Effector memory CD8-positive, alpha-beta T cell (primary cell): Measurements from ENCODE around the gene ZSWIM8.
"Not testable (repeated sequence)": the region's sequence is repeated elsewhere in the genome, so short reads cannot be mapped to it uniquely, and the experiment has no call there.

Experiments used
- ATAC-seq: fragments of 150-1000 bp; cut with Tn5 transposase; replicated peaks from 2 replicates; pipeline ENCODE4 v1.10.0; 2021; ENCODE audit warnings: mild to moderate bottlenecking, moderate library complexity
- DNase-seq, 3 experiments: peaks; one replicate each; pipeline ENCODE4 v3.0.0; 2021
- H3K27ac Mint-ChIP-seq, 2 donors: one replicate each; pipeline ENCODE4 v1.8.0; 2022; ENCODE audit warnings: mild to moderate bottlenecking in 2 of 2, mixed read lengths in 2 of 2, moderate library complexity in 2 of 2
- H3K27me3 Mint-ChIP-seq, 2 donors: one replicate each; pipeline ENCODE4 v1.8.0; 2022; ENCODE audit warnings: mixed read lengths in 2 of 2
- H3K36me3 Mint-ChIP-seq: one replicate; pipeline ENCODE4 v1.8.0; 2022; ENCODE audit warnings: mild to moderate bottlenecking, moderate library complexity, mixed read lengths; ENCODE audit not compliant: insufficient read depth
- H3K4me1 Mint-ChIP-seq, 2 donors: one replicate each; pipeline ENCODE4 v1.8.0; 2022; ENCODE audit warnings: low read depth in 2 of 2, mixed read lengths in 2 of 2
- H3K4me3 Mint-ChIP-seq, 2 donors: one replicate each; pipeline ENCODE4 v1.8.0; 2022; ENCODE audit warnings: mild to moderate bottlenecking in 2 of 2, mixed read lengths in 2 of 2, moderate library complexity in 2 of 2
- H3K9me3 Mint-ChIP-seq, 2 donors: one replicate each; pipeline ENCODE4 v1.8.0; 2022; ENCODE audit warnings: mixed read lengths in 2 of 2

Gene ZSWIM8

DNA sequence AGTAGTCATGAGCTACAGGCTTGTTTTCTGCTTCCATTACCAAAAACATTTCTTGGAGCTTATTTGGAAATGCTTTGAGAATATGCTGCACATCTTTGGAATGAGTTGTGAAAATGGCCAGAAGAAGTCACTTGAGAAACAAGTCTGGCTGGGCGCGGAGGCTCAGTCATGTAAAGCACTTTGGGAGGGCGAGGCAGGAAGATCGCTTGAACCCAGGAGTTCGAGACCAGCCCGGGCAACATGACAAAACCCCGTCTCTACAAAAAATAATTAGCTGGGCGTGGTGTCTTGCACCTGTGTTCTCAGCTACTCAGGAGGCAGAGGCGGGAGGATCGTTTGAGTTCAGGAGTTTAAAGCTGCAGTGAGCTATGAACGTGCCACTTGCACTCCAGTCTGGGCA is 4.4 kb upstream of the ZSWIM8 start:
- no peaks in the 10 kb centered on the region for H3K27me3 Mint-ChIP-seq
- no peak for DNase-seq
- peaks cover 62% of the 10 kb centered on the region for H3K36me3 Mint-ChIP-seq
- H3K4me1 Mint-ChIP-seq = peaks cover 37 to 46% of the 10 kb centered on the region in 2 donors
- no peak for ATAC-seq
- H3K9me3 Mint-ChIP-seq = no peaks in the 10 kb centered on the region
- H3K4me3 Mint-ChIP-seq = peak overlapping the region; percentile 93 to 98
- H3K27ac Mint-ChIP-seq = peak overlapping the region; percentile 96 to 97

DNA sequence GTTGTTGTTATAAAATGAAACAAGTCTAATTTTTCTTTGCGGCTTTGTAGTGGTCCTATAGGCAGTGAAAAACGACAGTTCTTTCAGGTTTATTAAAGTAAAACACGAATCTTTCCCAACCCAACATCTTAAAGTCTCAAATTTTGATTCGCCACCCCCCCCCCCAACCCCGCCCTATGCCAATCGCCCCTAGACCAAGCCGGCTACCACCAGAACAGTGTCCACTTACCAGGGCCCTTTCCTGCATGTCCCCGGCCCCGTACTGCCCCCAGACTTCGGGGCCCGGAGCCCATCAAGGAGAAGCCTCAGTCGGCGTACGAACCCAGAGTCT is 3.9 kb upstream of the ZSWIM8 start:
- Mint-ChIP-seq H3K27ac (peak overlapping the region; percentile 96 to 97), H3K4me1 (peaks cover 42 to 50% of the 10 kb centered on the region in 2 donors), H3K4me3 (peak overlapping the region; percentile 93 to 98), H3K9me3 (no peaks in the 10 kb centered on the region), H3K36me3 (peaks cover 63% of the 10 kb centered on the region), H3K27me3 (no peaks in the 10 kb centered on the region)
- DNase-seq = no peak
- no peak for ATAC-seq

DNA sequence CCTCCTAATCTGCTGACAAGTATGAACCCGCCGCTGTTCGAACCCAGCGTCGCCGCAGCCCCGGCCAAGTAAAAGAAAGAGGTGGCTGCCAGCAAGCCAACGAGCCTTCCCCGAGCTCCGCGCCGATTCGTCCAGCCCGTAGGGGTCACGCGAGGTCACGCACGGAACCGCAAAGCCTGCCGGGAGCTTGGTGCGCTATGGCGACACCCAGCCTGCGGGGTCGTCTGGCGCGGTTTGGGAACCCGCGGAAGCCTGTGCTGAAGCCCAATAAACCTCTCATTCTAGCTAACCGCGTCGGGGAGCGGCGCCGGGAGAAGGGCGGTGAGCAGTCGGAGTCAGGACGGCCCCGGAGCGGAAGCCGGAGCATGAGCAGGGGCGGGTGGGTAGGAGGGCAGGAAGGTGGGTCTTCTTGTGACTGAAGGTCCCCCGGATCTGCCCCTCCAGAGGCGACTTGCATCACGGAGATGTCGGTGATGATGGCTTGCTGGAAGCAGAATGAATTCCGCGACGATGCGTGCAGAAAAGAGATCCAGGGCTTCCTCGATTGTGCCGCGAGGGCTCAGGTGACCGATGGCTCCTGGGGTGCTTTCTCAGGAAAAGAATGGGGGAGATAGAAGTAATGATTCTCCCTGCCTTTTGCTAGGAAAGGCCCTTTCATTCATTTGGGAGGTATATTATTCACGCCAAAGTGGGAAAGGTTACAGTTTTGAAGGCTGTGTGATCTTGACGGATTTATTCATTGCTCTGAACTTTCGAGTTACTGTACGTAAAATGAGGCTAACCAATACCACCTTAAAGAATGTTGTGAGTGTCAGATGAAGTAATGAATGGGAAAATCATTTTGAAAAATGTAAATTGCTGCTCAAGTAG is 3.3 kb upstream of the ZSWIM8 start, which contains the start of gene CHCHD1:
CHCHD1 (plus strand) TSS at position 170 of the 870 bp plus-strand sequence; CDS start at position 198, 28 bp downstream.
- peak; percentile 89 to 91 (median 90) for DNase-seq
- Mint-ChIP-seq H3K4me3 (peak within 1 kb of the TSS; percentile 93 to 98), H3K9me3 (no peaks in the 10 kb centered on the region), H3K27me3 (no peaks in the 10 kb centered on the region), H3K27ac (peak within 1 kb of the TSS; percentile 96 to 97), H3K4me1 (peaks cover 40 to 49% of the 10 kb centered on the region in 2 donors), H3K36me3 (peaks cover 57% of the 10 kb centered on the region)
- peak; percentile 61 for ATAC-seq

DNA sequence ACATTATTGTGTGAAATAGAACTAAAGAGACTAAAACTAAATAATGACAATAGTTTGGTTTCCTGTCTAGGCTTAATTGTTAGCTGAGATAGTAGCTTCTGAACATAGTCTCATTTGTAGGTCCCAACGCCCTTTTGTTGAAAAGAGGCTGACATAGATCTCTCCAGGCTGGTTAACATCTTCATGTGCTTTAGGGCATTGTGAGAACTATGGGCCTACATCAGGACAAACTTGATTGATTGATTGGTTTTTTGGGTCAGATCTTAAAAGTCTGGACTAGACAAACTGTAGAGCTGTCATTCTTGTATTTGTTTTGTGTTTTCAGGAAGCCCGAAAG is 2.7 kb upstream of the ZSWIM8 start:
- Mint-ChIP-seq H3K4me1 (peaks cover 40 to 49% of the 10 kb centered on the region in 2 donors), H3K27ac (peak overlapping the region; percentile 96 to 97), H3K9me3 (no peaks in the 10 kb centered on the region), H3K27me3 (no peaks in the 10 kb centered on the region), H3K36me3 (peaks cover 51% of the 10 kb centered on the region), H3K4me3 (peak overlapping the region; percentile 93 to 98)
- no peak for ATAC-seq
- DNase-seq = no peak

DNA sequence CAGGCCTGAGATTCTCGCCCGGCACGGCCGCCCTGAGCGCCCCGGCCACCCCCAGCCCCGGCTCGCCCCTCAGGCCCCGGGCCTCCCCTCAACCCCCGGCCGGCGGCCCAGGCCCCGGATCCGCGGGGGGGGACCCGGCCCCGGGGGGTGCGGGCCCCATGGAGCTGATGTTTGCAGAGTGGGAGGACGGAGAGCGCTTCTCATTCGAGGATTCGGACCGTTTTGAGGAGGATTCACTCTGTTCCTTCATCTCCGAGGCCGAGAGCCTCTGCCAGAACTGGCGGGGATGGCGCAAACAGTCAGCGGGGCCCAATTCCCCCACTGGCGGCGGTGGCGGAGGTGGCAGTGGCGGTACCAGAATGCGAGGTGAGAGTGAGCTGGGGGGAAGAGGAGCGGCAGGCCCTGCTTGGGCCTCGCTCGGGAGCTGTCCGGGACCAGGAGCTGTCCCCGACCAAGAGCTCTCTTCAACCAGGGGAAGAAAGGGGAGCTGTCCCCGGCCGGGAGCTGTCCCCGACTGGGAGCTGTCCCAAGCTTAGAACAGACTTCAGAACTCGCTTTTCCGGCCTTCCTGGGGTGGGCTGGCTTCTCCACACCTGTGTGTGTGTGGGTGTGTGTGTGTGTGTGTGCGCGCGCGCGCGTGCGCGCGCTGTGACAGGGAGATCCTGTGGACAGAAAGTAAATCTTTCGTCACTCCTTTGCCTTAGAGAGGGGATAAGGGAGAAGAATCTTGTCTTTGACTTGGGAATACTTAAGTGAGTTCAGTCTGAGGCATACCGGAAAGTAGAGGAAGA is 510 bp downstream of the ZSWIM8 start:
- Mint-ChIP-seq H3K27ac (peak overlapping the region; percentile 89 to 94), H3K4me1 (peaks cover 36 to 39% of the 10 kb centered on the region in 2 donors), H3K36me3 (peaks cover 46% of the 10 kb centered on the region), H3K27me3 (no peaks in the 10 kb centered on the region), H3K9me3 (no peaks in the 10 kb centered on the region), H3K4me3 (peak overlapping the region; percentile 95 to 96)
- ATAC-seq (peak; percentile 22), DNase-seq (peak; percentile 45 to 56 (median 46))

DNA sequence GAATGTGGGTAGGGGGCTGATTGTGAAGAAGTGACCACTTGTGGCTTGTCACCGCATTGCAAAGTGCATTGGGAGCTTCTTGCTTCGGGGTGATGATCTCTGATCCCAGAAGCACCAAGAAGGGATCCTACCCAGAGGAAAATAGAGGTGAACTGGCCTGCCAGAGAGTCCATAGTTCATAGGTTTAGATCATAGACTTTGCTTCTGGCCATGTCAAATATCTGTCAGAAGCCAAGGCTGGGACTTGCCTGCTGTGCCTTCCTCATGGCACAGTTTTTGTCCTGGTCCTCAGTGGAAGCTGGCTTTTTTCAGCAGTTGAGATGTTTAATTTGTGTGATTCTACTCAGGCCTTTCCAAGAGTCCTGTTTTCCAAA is 1.1 kb downstream of the ZSWIM8 start:
- H3K9me3 Mint-ChIP-seq = no peaks in the 10 kb centered on the region
- DNase-seq (no peak), ATAC-seq (no peak)
- H3K27me3 Mint-ChIP-seq = no peaks in the 10 kb centered on the region
- H3K4me1 Mint-ChIP-seq = peaks cover 33 to 35% of the 10 kb centered on the region in 2 donors
- H3K36me3 Mint-ChIP-seq = peaks cover 52% of the 10 kb centered on the region
- H3K4me3 Mint-ChIP-seq = peak overlapping the region; percentile 95 to 96
- H3K27ac Mint-ChIP-seq = peak overlapping the region; percentile 89 to 94

DNA sequence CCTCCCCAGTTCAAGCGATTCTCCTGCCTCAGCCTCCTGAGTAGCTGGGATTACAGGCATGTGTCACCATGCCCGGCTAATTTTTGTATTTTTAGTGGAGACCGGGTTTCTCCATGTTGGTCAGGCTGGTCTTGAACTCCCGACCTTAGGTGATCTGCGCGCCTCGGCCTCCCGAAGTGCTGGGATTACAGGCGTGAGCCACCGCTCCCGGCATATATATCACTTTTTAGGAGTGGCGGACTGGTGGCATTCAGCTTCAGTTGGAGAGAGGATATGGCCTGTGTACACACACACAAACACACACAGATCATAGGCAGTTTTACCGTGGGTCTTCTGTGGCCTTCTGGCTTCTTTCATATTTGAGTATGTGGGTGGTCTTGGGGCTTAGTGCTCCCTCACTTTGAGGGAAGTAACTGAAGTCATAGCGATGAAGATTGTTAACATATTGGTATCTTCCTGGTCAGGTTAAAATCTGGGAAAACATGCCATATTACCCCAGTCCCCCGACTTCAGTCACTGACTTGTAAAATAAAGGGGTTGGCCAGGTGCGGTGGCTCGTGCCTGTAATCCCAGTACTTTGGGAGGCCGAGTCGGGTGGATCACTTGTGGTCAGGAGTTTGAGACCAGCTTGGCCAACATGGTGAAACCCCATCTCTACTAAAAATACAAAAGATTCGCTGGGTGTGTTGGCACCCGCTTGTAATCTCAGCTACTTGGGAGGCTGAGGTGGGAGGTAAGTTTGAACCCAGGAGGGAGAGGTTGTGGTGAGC is 1.8 kb downstream of the ZSWIM8 start:
- not testable (repeated sequence) for H3K9me3 Mint-ChIP-seq, DNase-seq, H3K27me3 Mint-ChIP-seq, ATAC-seq
- peaks cover 53% of the 10 kb centered on the region for H3K36me3 Mint-ChIP-seq
- H3K4me3 Mint-ChIP-seq = peak overlapping the region; percentile 95 to 96
- H3K4me1 Mint-ChIP-seq = peaks cover 26 to 28% of the 10 kb centered on the region in 2 donors
- peak overlapping the region in 1 of 2 donors; percentile 89 for H3K27ac Mint-ChIP-seq

DNA sequence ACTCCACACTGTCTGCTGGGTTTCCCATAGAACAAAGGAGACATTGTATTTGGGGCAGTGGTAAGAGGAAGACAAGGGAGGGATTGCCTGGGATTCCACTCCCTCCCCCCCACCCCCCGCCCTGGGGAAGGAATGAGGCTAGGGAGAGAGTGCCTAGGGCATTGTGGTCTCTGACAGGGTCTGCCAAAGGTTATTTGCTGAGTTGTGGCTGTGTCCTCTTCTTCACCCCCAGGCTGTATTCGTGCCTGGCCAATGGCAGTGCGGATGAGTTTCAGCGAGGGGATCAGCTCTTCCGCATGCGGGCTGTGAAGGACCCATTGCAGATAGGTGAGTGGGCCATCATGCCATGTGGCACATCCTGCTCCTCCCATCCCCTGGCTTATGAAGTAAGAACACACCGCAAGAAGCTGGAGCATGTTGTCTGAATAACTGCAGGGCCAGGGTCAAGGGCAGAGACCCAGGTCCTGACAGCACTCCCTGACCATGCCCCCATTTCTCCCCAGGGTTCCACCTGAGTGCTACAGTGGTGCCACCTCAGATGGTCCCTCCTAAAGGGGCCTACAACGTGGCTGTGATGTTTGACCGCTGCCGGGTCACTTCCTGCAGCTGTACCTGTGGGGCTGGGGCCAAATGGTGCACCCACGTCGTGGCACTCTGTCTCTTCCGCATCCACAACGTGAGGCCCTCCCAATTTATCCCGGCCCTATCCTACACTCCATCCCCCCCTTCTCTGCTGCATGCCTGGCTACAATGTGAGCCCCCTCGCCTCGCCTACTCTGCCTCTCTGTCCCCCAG is 3.7 kb downstream of the ZSWIM8 start:
- DNase-seq (no peak), ATAC-seq (no peak)
- peaks cover 19 to 22% of the 10 kb centered on the region in 2 donors for H3K4me1 Mint-ChIP-seq
- H3K4me3 Mint-ChIP-seq = no peak overlapping the region
- peak overlapping the region in 1 of 2 donors; percentile 44 for H3K27ac Mint-ChIP-seq
- no peaks in the 10 kb centered on the region for H3K9me3 Mint-ChIP-seq
- H3K27me3 Mint-ChIP-seq = no peaks in the 10 kb centered on the region
- H3K36me3 Mint-ChIP-seq = peaks cover 70% of the 10 kb centered on the region

DNA sequence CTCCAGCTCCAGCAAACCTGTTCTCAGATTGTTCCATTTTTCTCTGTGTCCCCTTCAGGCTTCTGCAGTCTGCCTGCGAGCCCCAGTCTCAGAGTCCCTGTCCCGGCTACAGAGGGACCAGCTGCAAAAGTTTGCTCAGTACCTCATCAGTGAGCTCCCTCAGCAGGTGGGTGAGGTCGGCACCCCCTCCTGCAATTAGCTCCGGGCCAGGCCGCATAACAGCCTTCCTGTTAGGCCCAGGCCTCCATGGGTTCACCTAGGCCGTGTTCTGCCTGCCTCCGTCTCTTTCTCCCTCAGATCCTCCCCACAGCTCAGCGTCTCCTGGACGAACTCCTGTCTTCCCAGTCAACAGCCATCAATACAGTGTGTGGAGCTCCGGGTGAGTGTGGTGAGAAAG is 4.3 kb downstream of the ZSWIM8 start:
- DNase-seq (no peak), ATAC-seq (no peak)
- Mint-ChIP-seq H3K27me3 (no peaks in the 10 kb centered on the region), H3K36me3 (peaks cover 72% of the 10 kb centered on the region), H3K4me1 (peaks cover 19 to 22% of the 10 kb centered on the region in 2 donors), H3K27ac (peak overlapping the region in 1 of 2 donors; percentile 44), H3K4me3 (no peak overlapping the region), H3K9me3 (no peaks in the 10 kb centered on the region)

DNA sequence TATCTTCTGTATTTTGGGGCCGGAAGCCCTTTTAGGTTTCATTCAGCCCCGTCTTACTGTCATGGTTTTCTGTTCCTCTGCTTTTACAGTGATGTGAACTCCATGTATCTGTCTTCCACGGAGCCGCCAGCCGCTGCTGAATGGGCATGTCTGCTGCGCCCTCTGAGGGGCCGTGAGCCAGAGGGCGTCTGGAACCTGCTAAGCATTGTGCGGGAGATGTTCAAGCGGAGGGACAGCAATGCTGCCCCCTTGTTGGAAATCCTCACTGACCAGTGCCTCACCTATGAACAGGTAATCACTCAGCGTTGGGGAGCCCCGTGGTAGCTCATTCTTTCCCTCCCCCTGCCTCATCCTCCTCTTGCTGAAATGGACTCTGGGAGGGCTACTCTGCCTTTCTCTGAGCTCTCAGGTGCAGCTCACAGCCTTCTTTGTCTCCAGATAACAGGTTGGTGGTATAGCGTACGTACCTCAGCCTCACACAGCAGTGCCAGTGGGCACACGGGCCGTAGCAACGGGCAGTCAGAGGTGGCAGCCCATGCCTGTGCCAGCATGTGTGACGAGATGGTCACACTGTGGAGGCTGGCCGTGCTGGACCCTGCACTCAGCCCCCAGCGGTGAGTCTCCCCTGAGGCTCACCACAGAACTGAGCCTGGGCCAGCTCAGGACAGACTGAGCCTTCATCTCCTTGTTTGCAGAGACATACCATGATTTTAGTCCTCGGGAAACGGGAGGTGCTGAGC is 5.7 kb downstream of the ZSWIM8 start:
- peaks cover 11 to 15% of the 10 kb centered on the region in 2 donors for H3K4me1 Mint-ChIP-seq
- ATAC-seq (no peak), DNase-seq (no peak)
- H3K27ac Mint-ChIP-seq = peak overlapping the region in 1 of 2 donors; percentile 28
- peaks cover 76% of the 10 kb centered on the region for H3K36me3 Mint-ChIP-seq
- no peaks in the 10 kb centered on the region for H3K27me3 Mint-ChIP-seq
- no peak overlapping the region for H3K4me3 Mint-ChIP-seq
- H3K9me3 Mint-ChIP-seq = no peaks in the 10 kb centered on the region

DNA sequence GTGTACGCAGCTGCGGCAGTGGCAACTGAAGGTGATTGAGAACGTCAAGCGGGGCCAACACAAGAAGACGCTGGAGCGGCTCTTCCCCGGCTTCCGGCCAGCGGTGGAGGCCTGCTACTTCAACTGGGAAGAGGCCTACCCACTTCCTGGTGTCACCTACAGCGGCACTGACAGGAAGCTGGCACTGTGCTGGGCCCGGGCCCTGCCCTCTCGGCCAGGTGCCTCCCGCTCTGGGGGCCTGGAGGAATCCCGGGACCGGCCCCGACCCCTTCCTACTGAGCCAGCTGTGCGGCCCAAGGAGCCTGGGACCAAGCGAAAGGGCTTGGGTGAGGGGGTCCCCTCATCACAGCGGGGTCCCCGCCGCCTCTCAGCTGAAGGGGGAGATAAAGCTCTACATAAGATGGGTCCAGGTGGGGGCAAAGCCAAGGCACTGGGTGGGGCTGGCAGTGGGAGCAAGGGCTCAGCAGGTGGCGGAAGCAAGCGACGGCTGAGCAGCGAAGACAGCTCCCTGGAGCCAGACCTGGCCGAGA is 6.5 kb downstream of the ZSWIM8 start:
- H3K4me1 Mint-ChIP-seq = peaks cover 4 to 10% of the 10 kb centered on the region in 2 donors
- H3K27ac Mint-ChIP-seq = peak overlapping the region in 1 of 2 donors; percentile 38
- H3K36me3 Mint-ChIP-seq = peaks cover 74% of the 10 kb centered on the region
- ATAC-seq (no peak), DNase-seq (no peak)
- no peaks in the 10 kb centered on the region for H3K9me3 Mint-ChIP-seq
- H3K27me3 Mint-ChIP-seq = no peaks in the 10 kb centered on the region
- H3K4me3 Mint-ChIP-seq = no peak overlapping the region

DNA sequence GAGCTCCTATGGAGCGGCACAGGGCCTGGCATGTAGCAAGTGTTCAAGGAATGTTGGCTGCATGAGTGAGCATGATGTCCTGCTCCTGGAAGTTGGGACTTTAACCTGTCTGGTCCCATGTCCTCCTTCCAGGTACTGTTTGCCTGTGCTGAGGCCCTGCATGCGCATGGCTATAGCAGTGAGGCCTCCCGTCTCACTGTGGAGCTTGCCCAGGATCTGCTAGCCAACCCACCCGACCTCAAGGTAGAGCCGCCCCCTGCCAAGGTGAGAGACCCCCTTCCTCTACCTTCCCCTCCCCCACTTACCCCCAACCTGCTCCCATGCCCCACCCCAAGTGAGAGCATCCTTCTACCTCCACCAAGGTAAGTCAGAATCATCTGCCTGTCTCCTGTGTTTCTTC is 8.1 kb downstream of the ZSWIM8 start:
- no peak for DNase-seq
- ATAC-seq = no peak
- Mint-ChIP-seq H3K4me1 (peaks cover 0 to 7% of the 10 kb centered on the region in 2 donors), H3K27me3 (no peaks in the 10 kb centered on the region), H3K9me3 (no peaks in the 10 kb centered on the region), H3K27ac (peak overlapping the region in 1 of 2 donors; percentile 93), H3K4me3 (no peak overlapping the region), H3K36me3 (peaks cover 85% of the 10 kb centered on the region)
